Ammon's horn (tissue), 1 donor: ENCODE results near the gene SEZ6L2.
"Not testable (repeated sequence)": the region's sequence is repeated elsewhere in the genome, so short reads cannot be mapped to it uniquely, and the experiment has no call there.

Source experiments
- DNase-seq: peaks from one replicate; pipeline ENCODE4 v3.0.0-alpha.2; 2016; ENCODE audit warnings: low spot score

Gene SEZ6L2

DNA sequence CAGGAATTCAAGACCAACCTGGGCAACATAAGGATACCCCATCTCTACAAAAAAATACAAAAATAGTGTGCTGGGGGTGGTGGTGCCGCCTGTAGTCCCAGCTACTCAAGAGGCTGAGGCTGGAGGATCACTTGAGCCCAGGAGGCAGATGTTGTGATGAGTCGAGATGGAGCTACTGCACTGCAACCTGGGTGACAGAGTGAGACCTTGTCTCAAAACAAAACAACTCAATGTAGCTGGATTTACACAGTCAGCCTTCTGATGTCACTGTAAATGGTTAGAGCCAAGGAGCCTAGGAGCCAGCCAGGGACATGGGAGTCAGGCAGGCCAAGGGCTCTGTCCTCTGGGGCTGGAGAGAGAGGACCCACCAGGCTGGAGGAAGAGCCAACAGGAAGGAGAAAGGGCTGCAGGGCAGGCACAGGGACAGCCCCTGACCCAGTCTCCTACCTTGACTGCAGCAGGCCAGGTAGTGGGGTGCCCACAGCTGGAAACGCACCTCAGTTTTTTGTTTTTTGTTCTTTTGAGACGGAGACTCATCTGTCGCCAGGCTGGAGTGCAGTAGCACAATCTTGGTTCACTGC is 44.7 kb downstream of the SEZ6L2 start:
- no peak for DNase-seq

DNA sequence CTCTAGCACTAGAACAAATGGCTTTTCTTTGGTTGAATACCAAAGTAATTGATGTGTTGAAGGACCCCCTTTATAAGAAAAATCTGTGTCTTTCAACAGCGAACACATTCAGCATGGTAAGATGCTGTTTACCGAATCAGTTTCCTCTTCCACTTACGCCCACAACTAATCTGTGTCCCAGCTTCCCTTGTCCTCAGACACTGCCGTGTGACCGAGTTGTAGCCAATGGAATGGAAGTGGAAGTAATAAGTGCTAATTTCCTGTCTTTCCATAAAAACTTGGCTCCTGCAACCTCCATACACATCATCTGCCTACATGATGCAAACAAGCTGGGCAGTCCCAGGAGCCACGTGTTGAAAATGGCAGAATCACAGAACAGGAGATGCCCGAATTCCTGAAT is 46.7 kb downstream of the SEZ6L2 start:
- DNase-seq = peak; percentile 77

DNA sequence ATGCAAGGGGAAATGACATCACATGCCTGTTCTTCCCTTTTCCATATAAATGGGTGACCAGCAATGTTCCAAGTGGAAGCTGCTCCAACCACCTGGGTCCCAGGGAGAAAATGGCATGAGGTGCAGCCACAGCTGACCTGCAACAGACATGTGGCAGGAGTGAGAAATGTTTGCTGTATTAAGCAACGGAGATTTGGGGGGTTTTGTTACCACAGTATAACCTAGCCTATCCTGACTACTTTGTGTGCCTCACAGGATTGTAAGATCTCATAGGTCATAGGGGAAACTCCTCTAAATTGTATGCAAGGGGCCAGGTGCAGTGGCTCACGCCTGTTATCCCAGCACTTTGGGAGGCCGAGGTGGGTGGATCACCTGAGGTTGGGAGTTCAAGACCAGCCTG is 48.4 kb downstream of the SEZ6L2 start:
- no peak for DNase-seq

DNA sequence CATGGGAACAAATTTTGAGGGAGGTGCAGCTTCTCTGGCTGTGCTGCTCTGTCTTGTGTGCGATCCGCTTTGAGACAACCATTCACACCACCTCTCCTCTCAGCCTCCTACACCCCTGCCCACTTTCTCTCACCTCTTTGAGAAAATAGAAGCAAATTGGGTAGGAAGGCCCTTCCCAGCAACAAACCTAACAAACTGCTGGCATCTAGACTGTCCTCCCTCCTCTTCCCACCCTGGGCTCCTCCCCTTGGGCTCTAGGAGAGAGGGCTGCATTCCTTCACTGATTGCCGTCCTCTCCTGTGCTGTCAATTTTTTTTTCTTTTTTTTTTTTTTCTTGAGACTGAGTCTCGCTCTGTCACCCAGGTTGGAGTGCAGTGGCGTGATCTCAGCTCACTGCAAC is 49.8 kb downstream of the SEZ6L2 start:
- DNase-seq = no peak

DNA sequence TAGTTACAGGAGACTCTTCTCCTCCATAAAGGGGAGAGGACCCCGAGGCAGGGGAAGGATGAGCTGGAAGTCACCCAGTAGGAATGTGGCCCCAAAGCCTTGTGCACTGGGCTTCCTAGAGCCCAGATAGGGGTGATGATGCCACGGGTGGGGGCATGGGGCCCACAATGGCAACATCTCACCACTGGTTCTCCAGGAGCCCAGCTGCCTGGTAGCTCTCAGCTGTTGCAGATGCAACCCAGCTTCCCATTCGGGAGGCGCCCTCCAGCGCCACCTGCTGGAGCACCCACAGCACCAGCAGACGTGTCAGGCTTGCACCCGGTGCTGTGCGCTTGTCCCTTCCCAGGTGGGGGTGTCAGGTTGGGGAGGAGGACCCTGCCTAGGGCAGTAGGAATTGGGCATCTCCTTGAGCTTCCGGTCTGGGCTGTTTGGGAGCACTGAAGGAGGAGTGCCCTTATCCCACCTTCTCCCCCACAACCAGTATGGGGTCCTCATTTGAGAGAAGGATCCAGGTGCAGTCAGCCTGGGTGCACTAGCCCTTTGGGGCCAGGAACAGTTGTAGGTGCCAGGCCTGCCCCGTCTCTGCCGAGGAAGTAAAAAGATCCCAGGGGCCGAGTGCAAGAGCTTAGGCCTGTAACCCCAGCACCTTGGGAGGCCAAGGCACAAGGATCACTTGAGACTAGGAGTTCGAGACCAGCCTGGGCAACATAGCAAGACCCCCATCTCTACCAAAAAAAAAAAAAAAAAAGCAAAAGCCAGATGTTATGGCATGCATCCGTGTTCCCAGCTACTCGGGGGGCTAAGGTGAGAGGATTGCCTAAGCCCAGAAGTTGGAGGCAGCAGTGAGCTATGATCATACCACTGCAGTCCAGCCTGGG is 50.7 kb downstream of the SEZ6L2 start:
- DNase-seq = peak; percentile 79

DNA sequence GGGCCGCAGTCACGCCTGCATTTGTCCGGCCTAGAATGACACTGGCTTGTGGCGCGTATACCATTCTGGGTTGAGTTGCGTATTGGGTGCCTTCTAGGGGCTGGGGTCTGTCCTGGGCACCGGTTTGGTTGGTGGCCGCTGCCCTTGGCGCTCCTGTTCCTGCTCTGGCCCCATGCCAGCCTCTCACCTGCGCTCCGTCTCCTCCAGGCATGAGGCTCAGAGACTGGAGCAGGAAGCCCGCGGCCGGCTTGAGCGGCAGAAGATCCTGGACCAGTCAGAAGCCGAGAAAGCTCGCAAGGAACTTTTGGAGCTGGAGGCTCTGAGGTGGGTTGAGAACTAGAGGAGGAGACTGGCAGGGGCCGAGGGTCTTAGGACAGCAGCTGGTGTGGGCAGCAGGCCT is 53.7 kb downstream of the SEZ6L2 start:
- no peak for DNase-seq

- DNase-seq = no peak
Measured at GRCh38 chr16:29844575-29845331, 54.6 kb downstream of the SEZ6L2 start.

DNA sequence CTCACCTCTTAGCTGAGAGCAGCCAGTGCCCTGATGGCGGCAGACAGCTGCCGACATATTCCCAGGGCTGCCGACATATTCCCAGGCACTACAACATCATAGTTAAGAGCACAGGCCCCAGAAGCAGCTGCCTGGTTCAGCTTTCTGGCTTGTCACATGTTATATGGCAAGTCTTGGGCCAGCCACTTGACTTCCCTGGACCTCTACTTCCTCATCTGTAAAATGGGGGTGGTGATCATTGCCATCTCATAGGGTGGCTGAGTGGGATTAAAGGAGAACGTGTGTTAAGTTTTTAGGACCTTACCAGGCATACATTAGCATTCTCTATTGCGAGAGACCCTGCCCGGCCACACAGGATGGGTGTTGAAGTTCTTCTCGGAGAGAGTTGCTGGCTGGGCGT is 55.4 kb downstream of the SEZ6L2 start:
- no peak for DNase-seq

GRCh38 chr16:29842732-29843346 is 56.5 kb downstream of the SEZ6L2 start:
- no peak for DNase-seq

DNA sequence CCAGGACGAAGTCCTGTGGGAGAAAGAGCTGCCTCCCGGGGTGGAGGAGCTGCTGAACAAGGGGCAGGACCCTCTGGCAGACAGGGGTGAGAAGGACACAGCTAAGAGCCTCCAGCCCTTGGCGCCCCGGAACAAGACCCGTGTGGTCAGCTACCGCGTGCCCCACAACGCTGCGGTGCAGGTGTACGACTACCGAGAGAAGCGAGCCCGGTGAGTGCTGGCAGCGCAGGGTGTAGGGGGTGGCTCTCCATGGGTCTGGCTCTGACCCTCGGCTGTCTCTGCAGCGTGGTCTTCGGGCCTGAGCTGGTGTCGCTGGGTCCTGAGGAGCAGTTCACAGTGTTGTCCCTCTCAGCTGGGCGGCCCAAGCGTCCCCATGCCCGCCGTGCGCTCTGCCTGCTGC is 57.7 kb downstream of the SEZ6L2 start:
- DNase-seq = no peak

DNA sequence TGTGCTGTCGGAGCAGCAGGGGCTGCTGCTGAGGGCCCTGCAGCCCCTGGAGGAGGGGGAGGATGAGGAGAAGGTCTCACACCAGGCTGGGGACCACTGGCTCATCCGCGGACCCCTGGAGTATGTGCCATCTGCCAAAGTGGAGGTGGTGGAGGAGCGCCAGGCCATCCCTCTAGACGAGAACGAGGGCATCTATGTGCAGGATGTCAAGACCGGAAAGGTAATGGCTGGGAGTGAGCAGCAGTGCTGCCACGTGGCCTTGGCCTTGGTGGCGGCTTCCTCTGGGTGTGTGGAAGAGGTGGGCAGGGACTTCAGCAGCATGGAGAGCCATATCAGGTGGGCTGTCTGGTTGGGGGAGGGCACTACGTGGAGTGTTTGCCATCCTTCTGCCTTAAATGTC is 59.1 kb downstream of the SEZ6L2 start:
- no peak for DNase-seq

- no peak for DNase-seq
Measured at GRCh38 chr16:29839822-29840221, 59.5 kb downstream of the SEZ6L2 start.

DNA sequence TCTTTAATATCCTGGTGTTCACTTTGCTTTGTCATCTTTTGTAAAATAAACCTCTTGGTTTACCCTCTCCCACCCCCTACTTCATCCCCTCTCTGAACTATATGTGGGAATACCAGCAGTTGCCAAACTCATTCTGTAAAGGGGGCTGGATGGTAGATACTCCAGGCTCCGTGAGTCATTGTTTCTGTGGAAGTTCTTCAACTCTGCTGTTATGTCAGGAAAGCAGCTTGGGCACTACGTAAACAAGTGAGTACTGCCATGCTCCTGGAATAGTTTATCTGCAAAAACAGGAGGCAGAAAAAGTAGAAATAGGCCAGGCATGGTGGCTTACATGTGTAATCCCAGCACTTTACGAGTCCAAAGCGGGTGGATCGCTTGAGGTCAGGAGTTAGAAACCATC is 61.5 kb downstream of the SEZ6L2 start:
- peak; percentile 54 for DNase-seq

DNA sequence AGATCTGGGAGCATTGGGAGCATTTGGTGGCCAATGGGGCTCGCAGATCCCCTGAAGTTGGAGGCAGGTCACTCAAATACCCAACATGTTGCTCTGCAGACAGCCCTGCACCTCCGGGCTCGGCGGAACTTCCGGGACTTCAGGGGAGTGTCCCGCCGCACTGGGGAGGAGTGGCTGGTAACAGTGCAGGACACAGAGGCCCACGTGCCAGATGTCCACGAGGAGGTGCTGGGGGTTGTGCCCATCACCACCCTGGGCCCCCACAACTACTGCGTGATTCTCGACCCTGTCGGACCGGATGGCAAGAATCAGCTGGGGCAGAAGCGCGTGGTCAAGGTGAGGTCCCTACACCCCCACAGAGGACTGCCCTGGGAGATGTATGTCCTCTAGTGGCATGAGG is 62.7 kb downstream of the SEZ6L2 start:
- DNase-seq = no peak

DNA sequence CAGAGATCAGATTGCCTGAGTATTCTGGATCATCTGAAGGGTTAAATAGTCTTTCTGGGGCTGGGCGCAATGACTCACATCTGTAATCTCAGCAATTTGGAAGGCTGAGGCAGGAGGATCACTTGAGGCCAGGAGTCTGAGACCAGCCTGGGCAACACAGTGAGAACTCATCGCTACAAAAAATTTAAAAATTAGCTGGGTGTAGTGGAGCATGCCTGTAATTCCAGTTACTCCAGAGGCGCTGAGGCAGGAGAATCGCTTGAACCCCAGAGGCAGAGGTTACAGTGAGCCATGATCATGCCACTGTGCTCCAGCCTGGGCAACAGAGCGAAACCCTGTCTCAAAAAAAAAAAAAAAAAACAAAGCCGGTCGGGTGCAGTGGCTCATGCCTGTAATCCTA is 63.4 kb downstream of the SEZ6L2 start:
- DNase-seq = no peak

DNA sequence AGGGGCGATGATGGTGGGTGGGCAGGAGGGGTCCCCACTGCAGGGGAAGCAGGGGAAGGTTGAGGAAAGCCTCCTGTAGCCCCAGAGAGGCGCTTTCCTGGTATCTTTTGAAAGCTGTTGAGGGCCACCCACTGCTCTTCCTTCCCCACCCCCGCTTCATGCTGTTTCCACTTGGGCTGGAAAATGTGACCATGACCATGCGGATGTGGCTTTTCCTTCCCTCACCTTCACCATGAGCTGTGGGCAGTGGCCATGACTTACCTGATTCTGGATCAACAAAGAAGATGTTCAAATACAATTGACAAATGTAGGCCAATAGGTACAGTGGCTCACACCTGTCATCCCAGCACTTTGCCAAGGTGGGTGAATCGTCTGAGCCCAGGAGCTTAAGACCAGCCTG is 65.3 kb downstream of the SEZ6L2 start:
- DNase-seq = no peak

- DNase-seq = not testable (repeated sequence)
Measured at GRCh38 chr16:29833219-29833618, 66.1 kb downstream of the SEZ6L2 start.

DNA sequence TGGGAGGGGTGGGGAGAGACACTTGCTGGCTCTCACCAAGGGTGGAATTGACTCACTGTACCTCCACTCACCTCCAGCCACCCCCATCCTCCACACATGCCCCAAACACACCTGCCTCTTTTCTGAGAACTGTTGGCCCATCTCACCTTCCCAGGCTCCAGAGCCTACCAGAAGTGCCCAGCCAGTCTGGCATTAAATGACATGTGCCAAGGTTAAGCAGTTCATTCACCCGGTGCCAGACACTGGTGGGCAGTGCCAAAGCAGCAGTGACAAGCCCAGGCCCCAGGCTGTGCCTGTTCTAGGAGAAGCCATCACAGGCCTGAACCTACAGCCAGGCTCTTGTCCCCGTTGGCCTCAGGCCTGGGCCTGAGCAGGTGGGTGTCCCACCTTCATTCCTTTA is 67.9 kb downstream of the SEZ6L2 start:
- no peak for DNase-seq

GRCh38 chr16:29830774-29831173 is 68.6 kb downstream of the SEZ6L2 start:
- DNase-seq = no peak

DNA sequence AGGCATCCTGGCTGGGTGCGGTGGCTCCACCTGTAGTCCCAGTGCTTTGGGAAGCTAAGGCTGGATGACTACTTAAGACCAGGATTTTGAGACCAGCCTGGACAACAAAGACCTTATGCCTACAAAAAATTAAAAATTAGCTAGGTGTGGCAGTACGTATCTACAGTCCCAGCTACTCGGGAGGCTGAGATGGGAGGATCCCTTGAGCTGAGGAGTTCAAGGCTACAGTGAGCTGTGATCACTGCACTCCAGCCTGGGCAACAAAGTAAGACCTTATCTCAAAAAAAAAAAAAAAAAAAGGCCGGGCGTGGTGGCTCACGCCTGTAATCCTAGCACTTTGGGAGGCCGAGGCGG is 73.0 kb downstream of the SEZ6L2 start:
- DNase-seq = no peak

- DNase-seq = no peak
Measured at GRCh38 chr16:29825145-29826044, 74.0 kb downstream of the SEZ6L2 start.
